GM18505 (cell line): Measurements from ENCODE around the gene MCUR1.
"Not testable (repeated sequence)": the region's sequence is repeated elsewhere in the genome, so short reads cannot be mapped to it uniquely, and the experiment has no call there.

ENCODE experiments used
- ATAC-seq: cut with Tn5 transposase; IDR thresholded peaks from one replicate; pipeline ENCODE4 v1.9.1; 2021; ENCODE audit not compliant: unreplicated experiment
- POLR2A ChIP-seq: IDR thresholded peaks from 4 replicates; pipeline ENCODE4 v1.6.1; 2011; ENCODE audit warnings: borderline replicate concordance; ENCODE audit not compliant: insufficient read depth, insufficient read length; ENCODE audit errors: extremely low read depth

MCUR1 gene

GRCh38 chr6:13813026-13813425 lies 1.3 kb downstream of the MCUR1 start:
- ATAC-seq = no peak

GRCh38 chr6:13812359-13812642 lies 2.1 kb downstream of the MCUR1 start:
- TF ChIP-seq POLR2A = no peak
- no peak for ATAC-seq

More at GRCh38 chr6:13813026-13813425, 1.3 kb downstream of the MCUR1 start:
- no peak for TF ChIP-seq POLR2A

- no peak for TF ChIP-seq POLR2A
- no peak for ATAC-seq
Measured at GRCh38 chr6:13811627-13812358, 2.6 kb downstream of the MCUR1 start.

GRCh38 chr6:13810688-13811446 lies 3.5 kb downstream of the MCUR1 start:
- TF ChIP-seq POLR2A = no peak
- ATAC-seq = no peak

- no peak for ATAC-seq
- no peak for TF ChIP-seq POLR2A
Measured at GRCh38 chr6:13808801-13809200, 5.6 kb downstream of the MCUR1 start.

- no peak for ATAC-seq
Measured at GRCh38 chr6:13807696-13808095, 6.7 kb downstream of the MCUR1 start.

GRCh38 chr6:13803581-13803980 lies 10.8 kb downstream of the MCUR1 start:
- no peak for ATAC-seq
- no peak for TF ChIP-seq POLR2A

More at GRCh38 chr6:13807696-13808095, 6.7 kb downstream of the MCUR1 start:
- no peak for TF ChIP-seq POLR2A

GRCh38 chr6:13800615-13801014 lies 13.7 kb downstream of the MCUR1 start:
- no peak for TF ChIP-seq POLR2A
- ATAC-seq = no peak

GRCh38 chr6:13796781-13797180 lies 17.6 kb downstream of the MCUR1 start:
- no peak for ATAC-seq
- TF ChIP-seq POLR2A = no peak

GRCh38 chr6:13795041-13795750 lies 19.2 kb downstream of the MCUR1 start:
- no peak for TF ChIP-seq POLR2A
- peak; percentile 76 for ATAC-seq

- ATAC-seq = no peak
- no peak for TF ChIP-seq POLR2A
Measured at GRCh38 chr6:13794184-13794583, 20.2 kb downstream of the MCUR1 start.

GRCh38 chr6:13789746-13790145 lies 24.6 kb downstream of the MCUR1 start:
- TF ChIP-seq POLR2A = no peak
- no peak for ATAC-seq

- ATAC-seq = no peak
- TF ChIP-seq POLR2A = no peak
Measured at GRCh38 chr6:13788820-13789219, 25.5 kb downstream of the MCUR1 start.

GRCh38 chr6:13787137-13787536 lies 27.2 kb downstream of the MCUR1 start:
- ATAC-seq = no peak
- no peak for TF ChIP-seq POLR2A

GRCh38 chr6:13780162-13780561 lies 34.2 kb downstream of the MCUR1 start:
- ATAC-seq = not testable (repeated sequence)

GRCh38 chr6:13778028-13778427 lies 36.3 kb downstream of the MCUR1 start:
- no peak for ATAC-seq
- TF ChIP-seq POLR2A = no peak
